GM18517 (cell line): Measurements from ENCODE around the gene PSMD1.
"Not testable (repeated sequence)": the region's sequence is repeated elsewhere in the genome, so short reads cannot be mapped to it uniquely, and the experiment has no call there.

Source experiments
- ATAC-seq: cut with Tn5 transposase; IDR thresholded peaks from one replicate; pipeline ENCODE4 v1.9.1; 2021; ENCODE audit warnings: mild to moderate bottlenecking, moderate library complexity; ENCODE audit not compliant: unreplicated experiment

Gene PSMD1

GRCh38 chr2:231140808-231141207 is 84.1 kb downstream of the PSMD1 start:
- not testable (repeated sequence) for ATAC-seq

DNA sequence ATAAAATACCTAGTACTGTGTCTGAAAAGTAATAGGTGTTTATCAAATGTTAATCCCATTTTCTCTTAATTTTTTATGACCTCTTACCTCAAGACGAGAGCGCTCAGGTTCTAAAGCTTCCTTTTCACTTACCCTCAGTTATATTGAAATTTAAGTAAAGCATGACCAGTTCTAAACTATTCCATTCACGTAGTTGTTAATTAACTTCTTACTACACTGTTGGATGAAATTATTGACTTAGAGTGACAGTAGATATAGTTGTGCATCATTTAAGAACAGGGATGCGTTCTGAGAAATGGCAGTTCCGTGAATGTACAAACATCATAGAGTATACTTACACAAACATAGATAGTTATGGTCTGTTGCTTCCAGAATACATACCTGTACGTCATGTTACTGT is 88.2 kb downstream of the PSMD1 start:
- no peak for ATAC-seq

DNA sequence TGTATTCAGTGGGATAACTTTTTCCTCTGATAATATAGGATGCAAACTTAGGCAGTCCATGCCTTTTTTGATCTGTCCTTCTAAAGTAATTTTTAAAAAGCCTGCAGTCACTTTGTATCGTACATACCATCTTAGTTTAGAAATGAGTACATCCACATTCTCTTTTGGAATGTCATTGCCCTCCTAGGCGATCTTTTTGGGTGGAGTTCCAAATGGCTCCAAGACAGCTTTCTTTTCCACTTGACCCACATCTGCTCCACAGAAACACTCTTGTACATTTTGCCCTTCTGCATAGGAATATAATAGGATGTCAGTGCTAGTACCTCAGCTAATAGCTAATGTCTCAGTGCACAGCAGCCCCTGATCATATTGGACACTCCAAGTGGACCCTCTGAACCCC is 90.0 kb downstream of the PSMD1 start:
- no peak for ATAC-seq

DNA sequence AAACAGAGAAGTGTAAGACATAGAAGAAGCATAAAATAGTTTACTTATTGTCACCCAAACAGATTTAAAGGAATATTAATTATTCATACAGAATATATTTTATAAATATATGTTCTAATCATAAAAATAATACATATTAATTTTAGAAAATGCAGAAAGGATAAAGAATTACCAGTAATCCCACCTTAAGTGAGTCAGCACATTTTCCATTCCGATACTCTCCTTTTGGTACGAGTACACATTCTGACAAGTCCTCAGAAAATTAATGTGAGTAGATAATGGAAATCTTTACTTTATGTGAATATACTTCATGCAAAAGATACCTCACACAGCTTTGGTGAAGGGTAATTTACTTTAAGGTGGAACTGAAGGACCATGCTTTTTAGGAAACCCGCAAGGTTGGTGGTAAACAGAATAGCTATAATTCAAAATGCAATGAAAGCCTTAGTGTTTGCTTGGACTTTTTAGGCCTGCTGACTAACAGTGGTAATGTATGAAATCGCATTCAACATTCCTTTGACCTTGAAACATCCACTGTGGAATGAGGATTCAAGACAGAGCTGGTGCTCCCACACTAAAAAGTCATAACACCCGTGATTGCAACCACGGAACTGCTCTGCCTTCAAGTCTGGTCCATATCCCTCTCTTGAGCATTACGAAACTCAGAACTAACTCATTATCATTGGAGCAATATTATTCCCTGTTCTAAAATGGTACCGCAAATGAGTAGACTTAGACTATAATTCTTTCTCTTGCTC is 96.3 kb downstream of the PSMD1 start:
- ATAC-seq = no peak

GRCh38 chr2:231159306-231159705 is 102.6 kb downstream of the PSMD1 start:
- no peak for ATAC-seq

GRCh38 chr2:231160701-231161100 is 104.0 kb downstream of the PSMD1 start:
- no peak for ATAC-seq

DNA sequence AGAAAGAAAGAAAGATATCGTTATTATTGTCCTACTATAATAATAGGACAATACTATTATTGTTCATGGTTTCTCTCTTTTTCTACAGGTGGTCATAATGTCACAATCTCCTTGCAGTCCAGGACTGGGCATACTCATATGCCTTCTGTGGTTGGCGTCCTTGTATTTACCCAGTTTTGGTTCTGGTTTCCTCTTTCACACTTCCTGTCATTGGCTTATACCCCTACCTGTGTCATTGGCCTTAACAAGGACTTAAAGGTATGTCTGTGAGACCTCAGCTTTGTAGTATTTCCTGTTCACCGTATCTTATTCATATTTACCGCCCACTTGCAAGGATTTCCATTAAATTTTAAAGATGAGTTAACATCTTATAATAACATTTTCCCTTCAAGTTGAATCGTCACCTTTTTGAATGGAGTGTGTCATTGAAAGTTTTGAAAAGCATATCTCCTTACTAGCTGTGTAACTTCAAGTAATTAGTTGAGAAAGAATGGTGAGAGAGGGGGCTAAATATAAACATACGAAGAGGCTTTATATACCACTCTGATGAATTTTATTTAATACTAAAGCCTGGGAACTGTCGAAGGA is 104.7 kb downstream of the PSMD1 start:
- ATAC-seq = no peak

DNA sequence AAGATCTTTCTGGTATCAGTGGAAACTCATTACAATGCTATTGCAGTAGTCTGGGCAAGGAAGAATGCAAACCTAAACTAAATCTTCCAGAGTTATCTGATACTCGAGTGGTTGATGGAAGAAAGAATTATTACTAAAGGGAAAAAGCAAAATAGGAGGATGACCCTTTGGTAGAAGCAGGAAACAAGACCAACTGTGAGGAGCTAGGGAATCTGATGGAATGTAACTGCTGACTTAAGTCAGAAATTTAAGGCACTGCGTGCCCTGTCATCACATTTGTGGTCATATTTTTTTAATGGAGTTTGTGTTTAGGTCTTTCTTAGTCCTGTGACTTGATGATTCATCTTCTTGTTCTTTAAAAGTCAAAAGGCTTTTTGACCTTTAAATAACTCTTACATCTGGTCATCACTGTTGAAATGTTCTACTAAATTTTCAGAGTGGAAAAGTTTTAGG is 105.2 kb downstream of the PSMD1 start:
- ATAC-seq = no peak

- ATAC-seq = no peak
Measured at GRCh38 chr2:231163011-231163410, 106.3 kb downstream of the PSMD1 start.

DNA sequence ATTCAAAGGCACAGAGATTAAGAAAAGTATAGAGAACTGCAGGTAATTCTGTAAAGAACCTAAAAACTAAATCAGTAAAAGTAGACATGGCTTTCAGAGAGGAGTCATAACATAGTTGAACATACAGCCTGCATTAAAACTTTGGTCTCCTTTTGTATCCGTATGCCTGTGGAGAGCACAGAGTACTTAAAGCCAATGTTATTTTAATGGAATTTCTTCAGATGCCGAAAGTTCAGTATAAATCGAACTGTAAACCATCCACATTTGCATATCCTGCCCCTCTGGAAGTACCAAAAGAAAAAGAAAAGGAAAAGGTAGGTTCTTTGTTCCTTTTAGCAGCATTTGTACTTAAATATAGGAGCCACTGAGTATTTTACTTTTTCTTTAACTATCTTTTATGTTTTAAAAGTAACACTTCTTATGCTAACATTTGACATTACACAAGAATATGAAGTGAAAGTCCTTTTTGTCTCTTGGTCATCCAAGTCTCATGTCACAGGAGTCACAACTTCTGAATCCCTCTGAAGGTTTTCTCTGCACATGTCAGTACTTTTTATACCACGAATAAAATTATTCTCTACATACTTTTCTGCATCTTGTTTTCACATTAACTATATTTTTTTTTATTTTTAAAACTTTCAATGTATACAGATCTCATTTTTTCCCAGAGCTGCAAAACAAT is 106.9 kb downstream of the PSMD1 start:
- ATAC-seq = no peak

- no peak for ATAC-seq
Measured at GRCh38 chr2:231167745-231168459, 111.2 kb downstream of the PSMD1 start.

GRCh38 chr2:231168460-231169139 is 111.9 kb downstream of the PSMD1 start:
- ATAC-seq = no peak

DNA sequence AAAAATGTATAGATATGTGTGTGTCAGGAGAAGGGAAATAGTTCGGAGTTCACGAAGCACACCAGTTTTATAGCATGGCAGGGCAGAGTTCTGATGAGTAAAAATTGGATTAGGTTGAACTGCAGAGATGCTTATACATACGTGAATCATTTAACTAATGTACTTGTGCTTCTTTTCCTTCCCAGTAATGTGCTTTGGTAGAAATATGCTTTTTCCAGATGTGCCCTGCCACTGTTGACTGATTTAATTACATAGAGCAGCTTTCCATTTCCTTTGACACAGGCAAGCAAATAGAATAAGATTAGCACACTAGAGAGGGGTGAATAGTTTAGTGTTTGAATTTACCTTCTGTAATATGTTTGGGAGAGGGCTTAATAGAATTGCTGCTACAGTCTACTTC is 112.8 kb downstream of the PSMD1 start:
- no peak for ATAC-seq

DNA sequence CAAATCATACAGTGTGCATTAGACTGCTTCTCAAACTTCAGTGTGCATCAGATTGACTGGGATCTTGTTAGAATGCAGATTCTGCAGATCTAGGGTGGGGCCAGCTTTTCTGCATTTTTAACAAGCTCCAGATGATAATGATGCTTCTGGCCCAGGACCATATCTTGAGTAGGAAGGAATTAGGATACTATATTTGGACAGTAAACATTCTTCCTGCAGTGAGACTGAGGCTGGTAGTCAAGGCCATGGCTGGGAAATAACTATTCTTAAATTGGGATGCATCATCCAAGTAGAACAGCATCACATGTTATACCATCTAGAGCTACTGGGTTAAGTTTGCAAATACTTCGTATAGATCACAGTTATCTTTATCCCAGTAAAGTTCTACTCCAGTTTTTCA is 113.4 kb downstream of the PSMD1 start:
- ATAC-seq = no peak

- no peak for ATAC-seq
Measured at GRCh38 chr2:231172025-231172424, 115.4 kb downstream of the PSMD1 start.

GRCh38 chr2:231174211-231174651 is 117.6 kb downstream of the PSMD1 start:
- ATAC-seq = no peak

DNA sequence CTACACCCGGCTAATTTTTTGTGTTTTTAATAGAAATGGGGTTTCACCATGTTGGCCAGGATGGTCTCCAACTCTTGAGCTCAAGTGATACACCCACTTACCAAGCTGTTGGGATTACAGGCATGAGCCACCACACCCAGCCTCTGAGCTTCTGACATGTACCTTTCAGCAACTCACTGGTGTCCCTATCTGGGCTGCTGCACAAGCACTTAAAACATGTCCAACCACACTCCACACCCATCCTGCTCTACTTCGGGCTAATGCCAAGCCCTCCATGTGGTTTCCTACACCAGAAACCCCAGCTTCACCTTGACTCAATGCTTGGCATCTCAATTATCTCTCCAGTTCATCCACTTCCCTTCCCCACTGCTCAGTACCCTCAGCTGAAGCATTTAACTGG is 119.4 kb downstream of the PSMD1 start:
- ATAC-seq = no peak

GRCh38 chr2:231177156-231178025 is 120.7 kb downstream of the PSMD1 start:
- no peak for ATAC-seq

DNA sequence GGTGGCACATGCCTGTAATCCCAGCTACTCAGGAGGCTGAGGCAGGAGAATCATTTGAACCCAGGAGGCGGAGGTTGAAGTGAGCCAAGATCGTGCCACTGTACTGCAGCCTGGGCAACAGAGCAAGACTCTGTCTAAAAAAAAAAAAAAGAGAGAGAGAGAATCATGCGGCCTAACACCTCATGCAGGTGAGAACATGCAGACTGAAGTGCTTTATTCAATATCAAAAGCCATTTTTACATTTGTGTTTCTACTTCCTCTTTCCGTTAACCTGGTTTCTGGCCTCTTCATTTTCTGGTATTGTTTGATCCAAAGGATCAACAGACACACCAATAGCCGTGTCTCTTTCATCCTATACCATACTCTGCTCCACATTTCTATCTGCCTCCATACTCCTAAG is 122.1 kb downstream of the PSMD1 start:
- not testable (repeated sequence) for ATAC-seq
